G401 (cell line): ENCODE measurements around the gene CREBBP. TPM values are rescaled to one million over a fixed set of nuclear protein-coding genes. Genes with fewer than 3 reads are reported as not detected.
A peak's percentile ranks its signal among the peaks of the same experiment; 100 is the strongest.
"Not testable (repeated sequence)": the region's sequence is repeated elsewhere in the genome, so short reads cannot be mapped to it uniquely, and the experiment has no call there.

Experiments
- DNase-seq: peaks from one replicate; pipeline ENCODE4 v3.0.0-alpha.2; 2015; ENCODE audit warnings: low spot score
- in situ Hi-C: cut with HindIII; loops from 2 replicates; pipeline ENCODE4 v1.10.0; 2016; ENCODE audit warnings: low sequenced_read_pairs, mixed read lengths
- total RNA-seq: library from RNA; depleted of rRNA; stranded (reverse); fragments of >200 nt; shearing (Covaris generic); gene quantifications from 2 replicates; pipeline ENCODE4 v1.2.3, GENCODE V29; 2014

Gene CREBBP
- total RNA-seq, 1 experiment from 2014 or later, result 8.6 TPM

DNA sequence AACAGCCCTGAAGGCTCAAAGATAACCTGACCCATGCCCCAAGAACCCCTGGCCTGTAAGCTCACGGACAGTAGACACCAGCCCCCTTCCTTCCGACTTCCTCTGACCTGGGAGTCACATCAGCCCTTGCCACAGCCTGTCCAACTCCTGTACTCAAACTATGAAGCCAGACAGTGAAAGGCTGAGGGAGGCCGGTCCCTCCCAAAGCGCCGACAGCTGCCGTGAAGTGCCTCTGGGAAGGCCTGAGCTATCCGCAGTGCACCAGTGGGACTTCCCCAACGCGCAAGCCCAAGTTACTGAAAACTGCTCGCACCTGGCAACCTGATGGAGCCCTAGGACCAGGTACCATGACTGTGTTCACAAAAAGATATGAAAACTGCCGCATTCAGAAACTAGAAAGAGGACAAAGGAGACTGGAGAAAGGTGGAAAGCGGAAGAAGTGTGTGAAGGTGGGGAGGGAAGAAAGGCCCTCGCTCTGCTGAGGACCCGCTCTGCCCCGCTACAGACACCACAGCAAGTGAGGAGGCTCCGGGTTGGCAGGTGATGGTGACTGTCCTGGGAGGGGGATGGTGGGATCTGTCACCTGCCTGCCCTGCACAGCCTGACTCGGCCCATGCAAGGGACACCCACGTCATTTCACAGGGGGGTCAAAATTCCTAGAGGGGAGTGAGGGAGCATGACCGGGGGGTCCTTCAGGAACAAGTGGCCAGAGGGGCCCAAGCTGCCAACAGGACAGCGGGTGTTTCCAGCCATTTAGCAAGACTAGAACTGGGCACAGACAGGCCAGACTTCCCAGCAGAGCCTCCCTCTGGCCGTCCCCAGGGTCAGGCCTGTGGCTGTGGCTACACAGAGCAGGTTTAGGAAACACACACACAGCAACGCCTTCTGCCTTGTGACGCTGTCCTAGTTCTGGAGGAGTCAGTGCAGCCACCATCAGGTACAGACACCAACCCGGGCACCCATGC lies 150.1 kb downstream of the CREBBP start:
- in situ Hi-C loops, result no loop called here

GRCh38 chr16:3729161-3730112 lies 151.1 kb downstream of the CREBBP start:
- in situ Hi-C loops, result no loop called here
- peak; percentile 14 for DNase-seq

More for the DNA sequence above, 150.1 kb downstream of the CREBBP start:
- DNase-seq, result no peak

DNA sequence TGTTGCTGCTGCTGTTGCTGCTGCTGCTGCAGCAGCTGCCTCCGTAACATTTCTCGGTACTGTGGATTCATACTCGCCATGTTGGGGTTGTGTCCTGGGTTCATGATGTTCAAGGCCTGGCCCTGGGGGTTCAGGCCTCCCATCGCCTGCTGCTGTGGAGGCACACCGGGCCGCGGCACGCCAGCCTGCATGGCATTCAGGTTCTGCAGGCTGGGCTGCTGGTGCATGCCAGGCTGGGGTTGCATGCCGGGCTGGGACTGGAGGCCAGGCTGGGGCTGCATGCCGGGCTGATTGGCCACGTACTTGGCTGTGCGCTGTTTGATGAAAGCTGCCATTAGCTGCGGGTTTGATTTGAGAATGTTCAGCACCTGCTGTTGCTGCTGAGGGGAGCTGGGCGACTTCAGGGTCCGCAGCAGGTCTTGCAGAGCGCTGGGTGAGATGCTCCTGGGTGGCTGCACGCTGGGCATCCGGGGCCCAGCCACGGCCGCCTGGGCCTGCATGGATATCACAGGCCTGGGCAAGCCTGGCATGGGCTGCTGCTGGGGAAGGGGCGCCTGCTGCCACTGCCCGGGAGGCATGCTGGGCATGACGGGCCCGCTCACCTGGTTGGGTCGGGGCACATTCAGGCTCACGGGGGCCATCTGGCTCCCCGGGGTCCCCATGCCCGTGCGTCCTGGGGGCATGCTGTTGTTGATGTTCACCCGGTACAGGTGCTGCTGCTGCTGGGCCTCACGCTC lies 151.9 kb downstream of the CREBBP start:
- DNase-seq, result no peak
- in situ Hi-C loops, result no loop called here

GRCh38 chr16:3727806-3728381 lies 152.6 kb downstream of the CREBBP start:
- in situ Hi-C loops, result no loop called here
- DNase-seq, result no peak

- in situ Hi-C loops, result no loop called here
- no peak for DNase-seq
Observed at GRCh38 chr16:3726021-3726687, 154.4 kb downstream of the CREBBP start.

- in situ Hi-C loops, result no loop called here
- no peak for DNase-seq
Observed at GRCh38 chr16:3725276-3725675, 155.2 kb downstream of the CREBBP start.

GRCh38 chr16:3722508-3722907 lies 158.0 kb downstream of the CREBBP start:
- DNase-seq, result no peak
- in situ Hi-C loops, result no loop called here

GRCh38 chr16:3720418-3720817 lies 160.1 kb downstream of the CREBBP start:
- in situ Hi-C loops, result no loop called here
- DNase-seq, result no peak

DNA sequence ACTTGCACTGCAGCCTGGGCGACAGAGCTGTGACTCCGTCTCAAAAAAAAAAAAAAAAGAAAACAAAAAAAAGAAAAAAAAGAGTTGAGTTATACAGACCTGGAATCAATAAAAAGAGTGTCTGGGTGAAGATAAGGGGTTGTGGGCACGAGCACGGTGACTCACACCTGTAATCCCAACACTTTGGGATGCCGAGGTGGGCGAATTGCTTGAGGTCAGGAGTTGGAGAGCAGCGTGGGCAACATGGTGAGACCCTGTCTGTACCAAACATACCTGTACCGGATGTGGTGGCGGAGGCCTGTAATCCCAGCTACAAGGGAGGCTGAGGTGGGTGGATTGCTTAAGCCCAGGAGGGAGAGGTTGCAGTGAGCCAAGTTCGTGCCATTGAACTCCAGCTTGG lies 161.9 kb downstream of the CREBBP start:
- in situ Hi-C loops, result no loop called here
- DNase-seq, result no peak

DNA sequence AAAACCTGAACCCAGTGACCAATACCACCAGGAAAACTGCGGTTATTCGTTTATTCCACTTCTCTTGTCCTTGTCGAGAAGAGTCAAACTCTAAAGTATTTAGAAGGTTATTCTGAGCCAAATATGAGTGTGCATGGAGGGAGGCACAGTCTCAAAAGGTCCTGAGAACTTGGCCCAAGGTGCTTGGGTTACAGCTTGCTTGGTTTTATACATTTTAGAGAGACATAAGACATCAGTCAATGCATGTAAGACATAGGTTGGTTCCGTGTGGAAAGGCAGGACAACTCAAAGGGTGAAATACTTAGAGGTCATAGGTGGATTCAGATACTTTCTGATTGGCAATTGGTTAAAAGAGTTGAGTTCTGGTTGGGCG lies 162.5 kb downstream of the CREBBP start:
- in situ Hi-C loops, result no loop called here
- no peak for DNase-seq

GRCh38 chr16:3717235-3718018 lies 163.1 kb downstream of the CREBBP start, which contains the start of gene TRAP1:
Gene TRAP1, minus strand, starts transcription at chr16:3717524. Its CDS starts 16 bp downstream, at chr16:3717508.
- in situ Hi-C loops, result no loop called here
- peak; percentile 83 for DNase-seq

DNA sequence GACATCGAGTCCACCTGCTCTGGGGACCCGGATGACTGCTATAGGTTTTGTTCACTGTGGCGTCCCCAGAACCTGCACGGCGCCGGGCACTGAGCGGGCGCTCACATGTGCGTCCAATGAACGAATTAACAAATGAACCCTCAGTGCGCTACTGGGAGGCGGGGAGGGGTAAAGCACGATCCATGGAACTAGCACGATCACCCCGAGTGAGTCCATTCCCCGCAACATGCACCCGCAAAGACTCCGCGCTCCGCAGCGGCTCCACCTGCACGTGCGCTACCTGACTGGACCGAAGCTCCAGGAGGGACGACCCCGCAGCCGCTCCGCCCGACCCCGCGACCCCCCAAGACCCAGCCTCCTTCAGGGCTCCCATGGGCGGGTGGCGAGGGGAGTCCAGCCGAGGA lies 163.7 kb downstream of the CREBBP start:
- in situ Hi-C loops, result no loop called here
- DNase-seq, result peak; percentile 37

DNA sequence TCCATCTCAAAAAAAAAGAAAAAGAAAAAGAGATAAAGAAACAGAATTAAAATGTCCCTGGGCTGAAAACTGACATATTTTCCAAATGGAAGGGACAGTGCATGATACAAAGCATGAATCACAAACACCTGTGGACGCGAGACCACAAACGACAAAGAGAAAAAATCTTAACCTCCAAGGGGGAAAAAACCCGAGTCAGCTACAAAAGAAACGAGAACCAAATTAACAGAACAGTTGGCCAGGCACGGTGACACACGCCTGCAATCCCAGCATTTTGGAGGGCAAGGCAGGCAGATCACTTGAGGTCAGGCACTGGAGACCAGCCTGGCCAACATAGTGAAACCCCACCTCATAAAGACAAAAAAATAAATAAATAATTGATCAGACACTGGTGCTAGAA lies 165.1 kb downstream of the CREBBP start:
- in situ Hi-C loops, result no loop called here
- DNase-seq, result no peak

DNA sequence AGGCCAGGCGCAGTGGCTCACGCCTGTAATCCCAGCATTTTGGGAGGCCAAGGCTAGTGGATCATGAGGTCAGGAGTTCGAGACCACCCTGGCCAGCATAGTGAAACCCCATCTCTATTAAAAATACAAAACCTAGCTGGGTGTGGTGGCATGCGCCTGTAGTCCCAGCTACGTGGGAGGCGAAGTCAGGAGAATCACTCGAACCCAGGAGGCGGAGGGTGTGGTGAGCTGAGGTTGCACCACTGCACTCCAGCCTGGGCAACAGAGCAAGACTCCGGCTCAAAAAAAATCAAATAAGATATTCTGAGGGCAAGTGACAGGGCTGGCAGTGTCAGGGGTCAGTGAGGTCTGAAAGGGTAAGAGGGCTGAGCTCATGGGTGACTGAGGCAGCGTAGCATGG lies 166.1 kb downstream of the CREBBP start:
- in situ Hi-C loops, DNase-seq: not testable (repeated sequence)

GRCh38 chr16:3713587-3714242 lies 166.8 kb downstream of the CREBBP start:
- in situ Hi-C loops, result no loop called here
- no peak for DNase-seq

- DNase-seq, result no peak
- in situ Hi-C loops, result no loop called here
Observed at GRCh38 chr16:3712861-3713372, 167.6 kb downstream of the CREBBP start.
